A549 (cell line): Measurements from ENCODE around the gene CSNK2A3. TPM values are rescaled to one million over a fixed set of nuclear protein-coding genes. Genes with fewer than 3 reads are reported as not detected.

Experiments used
- ATAC-seq, 2 experiments: fragments of 200-7000 bp in 1 of 2; fragments of >200 bp in 1 of 2; cut with Nextera tagmentation in 1 of 2; cut with Tn5 transposase in 1 of 2; 3 replicates each; pipeline versions ENCODE4 v1.8.0 to v1.9.1; 2018 to 2020; ENCODE audit warnings: mild to moderate bottlenecking in 1 of 2, moderate library complexity in 1 of 2
- CTCF ChIA-PET: fragments of 300-600 bp; sonication (Branson Sonifier 250); formaldehyde crosslinking; extraction: SDS; loops from one replicate; lab custom pipeline; 2021; ENCODE audit warnings: antibody characterized with exemption, inconsistent platforms; lab: Yijun Ruan, JAX
- POLR2A ChIA-PET: fragments of 350-600 bp; formaldehyde crosslinking; extraction: SDS; loops from one replicate; lab custom pipeline; 2021; ENCODE audit warnings: antibody characterized with exemption, inconsistent platforms; lab: Yijun Ruan, JAX
- DNase-seq, 2 experiments: peaks; one replicate each; pipeline versions ENCODE4 v3.0.0 to v3.0.0-alpha.2; 2011 to 2016; ENCODE audit warnings: low read depth in 1 of 2, low spot score in 1 of 2
- FAIRE-seq: peaks from 2 replicates; lab custom pipeline; 2011; peaks lifted over from hg19 to GRCh38; lab: Jason Lieb, UNC
- H3K27ac ChIP-seq, 2 experiments: fragments of >200 bp; sonication (Bioruptor Twin); formaldehyde crosslinking; 3 replicates each; pipeline ENCODE4 v1.5.1; 2016 to 2017
- H3K4me1 ChIP-seq: fragments of >200 bp; sonication (Bioruptor Twin); formaldehyde crosslinking; 3 replicates; pipeline ENCODE4 v1.6.1; 2016
- H3K4me2 ChIP-seq: fragments of >200 bp; sonication (Bioruptor Twin); formaldehyde crosslinking; 3 replicates; pipeline ENCODE4 v1.6.1; 2016
- H3K4me3 ChIP-seq: fragments of >200 bp; sonication (Bioruptor Twin); formaldehyde crosslinking; 3 replicates; pipeline ENCODE4 v1.5.1; 2016
- H3K9me3 ChIP-seq: fragments of >200 bp; sonication (Bioruptor Twin); formaldehyde crosslinking; 3 replicates; pipeline ENCODE4 v1.6.1; 2016
- ATOH8 ChIP-seq: fragments of 250-450 bp; sonication (Bioruptor Pico); IDR thresholded peaks from 2 replicates; pipeline ENCODE4 v1.5.0; 2020; ENCODE audit warnings: low read depth, mild to moderate bottlenecking, moderate library complexity
- BHLHE40 ChIP-seq: IDR thresholded peaks from 2 replicates; pipeline ENCODE4 v1.6.1; 2012; ENCODE audit warnings: low read depth, low read length, inconsistent platforms
- CBX2 ChIP-seq: fragments of 200-600 bp; sonication (generic); IDR thresholded peaks from 2 replicates; pipeline ENCODE4 v1.6.1; 2016; ENCODE audit warnings: low read depth, mild to moderate bottlenecking, borderline replicate concordance
- CHD4 ChIP-seq: fragments of 200-600 bp; sonication (generic); IDR thresholded peaks from 2 replicates; pipeline ENCODE4 v1.6.1; 2016; ENCODE audit warnings: antibody characterized with exemption, mild to moderate bottlenecking, borderline replicate concordance
- EHF ChIP-seq: fragments of 250-450 bp; sonication (Bioruptor Pico); IDR thresholded peaks from 2 replicates; pipeline ENCODE4 v1.5.0; 2020; ENCODE audit warnings: mild to moderate bottlenecking
- EHMT2 ChIP-seq: fragments of 200-600 bp; sonication (generic); IDR thresholded peaks from 2 replicates; pipeline ENCODE4 v1.6.1; 2016; ENCODE audit warnings: antibody characterized with exemption, low read depth, mild to moderate bottlenecking, moderate library complexity
- ESRRA ChIP-seq: fragments of 150-350 bp; IDR thresholded peaks from 2 replicates; pipeline ENCODE4 v1.6.1; 2014; ENCODE audit warnings: mild to moderate bottlenecking, low read length, borderline replicate concordance
- FOSL2 ChIP-seq, 2 experiments: fragments of 450-650 bp in 1 of 2; fragments of >200 bp in 1 of 2; sonication (Bioruptor Twin) in 1 of 2; formaldehyde crosslinking; IDR thresholded peaks; 2 replicates each; pipeline versions ENCODE4 v1.5.0 to v1.6.1; 2016 to 2020; ENCODE audit warnings: mild to moderate bottlenecking in 1 of 2, moderate library complexity in 1 of 2
- FOXS1 ChIP-seq: fragments of 250-450 bp; sonication (Bioruptor Pico); IDR thresholded peaks from 2 replicates; pipeline ENCODE4 v1.5.0; 2020; ENCODE audit warnings: mild to moderate bottlenecking, moderate library complexity
- HDAC2 ChIP-seq: fragments of 200-600 bp; sonication (generic); IDR thresholded peaks from 2 replicates; pipeline ENCODE4 v1.6.1; 2016
- HEYL ChIP-seq: fragments of 250-450 bp; sonication (Bioruptor Pico); IDR thresholded peaks from 2 replicates; pipeline ENCODE4 v1.8.0; 2021; ENCODE audit warnings: mild to moderate bottlenecking, moderate library complexity
- HMGXB4 ChIP-seq: fragments of 250-450 bp; sonication (Bioruptor Pico); IDR thresholded peaks from 2 replicates; pipeline ENCODE4 v1.5.0; 2021; ENCODE audit warnings: mild to moderate bottlenecking, moderate library complexity, borderline replicate concordance
- MAFK ChIP-seq: fragments of 450-650 bp; IDR thresholded peaks from 2 replicates; pipeline ENCODE4 v1.6.1; 2014; ENCODE audit not compliant: partially characterized antibody
- MAZ ChIP-seq: fragments of 150-350 bp; IDR thresholded peaks from 2 replicates; pipeline ENCODE4 v1.6.1; 2014; ENCODE audit warnings: antibody characterized with exemption, low read depth, low read length, borderline replicate concordance
- NR3C1 ChIP-seq: fragments of >200 bp; sonication (Bioruptor Twin); formaldehyde crosslinking; IDR thresholded peaks from 3 replicates; pipeline ENCODE4 v1.6.1; 2017
- RAD21 ChIP-seq, 2 experiments: fragments of >200 bp in 1 of 2; sonication (Bioruptor Twin) in 1 of 2; formaldehyde crosslinking in 1 of 2; IDR thresholded peaks in 1 of 2; conservative IDR thresholded peaks in 1 of 2; 2 replicates in 1 of 2; 3 replicates in 1 of 2; pipeline ENCODE4 v1.6.1; 2012 to 2018; ENCODE audit warnings: inconsistent platforms in 1 of 2
- REST ChIP-seq: fragments of 200-600 bp; sonication (generic); IDR thresholded peaks from 2 replicates; pipeline ENCODE4 v1.6.1; 2016; ENCODE audit warnings: antibody characterized with exemption, mild to moderate bottlenecking, moderate library complexity
- RFX5 ChIP-seq: fragments of 450-650 bp; IDR thresholded peaks from 2 replicates; pipeline ENCODE4 v1.7.1; 2014; ENCODE audit warnings: antibody characterized with exemption, mild to moderate bottlenecking, moderate library complexity
- SMC3 ChIP-seq: fragments of >200 bp; sonication (Bioruptor Twin); formaldehyde crosslinking; IDR thresholded peaks from 3 replicates; pipeline ENCODE4 v1.6.1; 2018; ENCODE audit warnings: inconsistent platforms
- SREBF2 ChIP-seq: fragments of 450-650 bp; IDR thresholded peaks from 2 replicates; pipeline ENCODE4 v1.6.1; 2014; ENCODE audit warnings: mild to moderate bottlenecking, moderate library complexity
- TFCP2L1 ChIP-seq: fragments of 250-450 bp; sonication (Bioruptor Pico); IDR thresholded peaks from 2 replicates; pipeline ENCODE4 v1.5.0; 2021; ENCODE audit warnings: mild to moderate bottlenecking
- ZFP36 ChIP-seq: fragments of 450-650 bp; IDR thresholded peaks from 2 replicates; pipeline ENCODE4 v1.6.1; 2014; ENCODE audit warnings: borderline replicate concordance; ENCODE audit not compliant: partially characterized antibody
- ZNF302 ChIP-seq: fragments of 250-450 bp; sonication (Bioruptor Pico); IDR thresholded peaks from 2 replicates; pipeline ENCODE4 v1.9.0; 2021; ENCODE audit warnings: inconsistent platforms, mild to moderate bottlenecking, moderate library complexity
- WGBS: methylation state at CpG from one replicate; pipeline ENCODE4 v1.1.6; 2017; ENCODE audit errors: missing lambda C conversion rate; 5-methylcytosine and 5-hydroxymethylcytosine counted together
- polyA plus RNA-seq, 4 experiments: library from polyadenylated mRNA; depleted of rRNA in 3 of 4; stranded (reverse); fragments of >200 nt; fragmentation: RNase III in 1 of 4; extraction: RNeasy Plus Mini Kit Qiagen cat#74134 plus additional on column Dnase treatment in 1 of 4; gene quantifications; 2 replicates in 3 of 4; 3 replicates in 1 of 4; pipeline ENCODE4 v1.2.3, GENCODE V29; 2011 to 2017

Gene CSNK2A3
- polyA plus RNA-seq, 2 of the 4 experiments (the other 2 are of a cell fraction), result 4.4 to 5.7 TPM

GRCh38 chr11:11370962-11371303 is 17.9 kb upstream of the CSNK2A3 start:
- DNase-seq (no peak), FAIRE-seq (no peak), ATAC-seq (no peak)
- H3K9me3 ChIP-seq, result no peaks in the 10 kb centered on the region
- ChIA-PET CTCF (interaction anchor here (0.6 kb wide), 1 partner anchor 14 kb away, joined by 3 read pairs; no protein-coding TSS in a partner anchor), POLR2A (no interaction called here)
- WGBS, result 68% methylated on average over 6 of the region's 6 CpGs
- TF ChIP-seq RFX5 (no peak), ZNF302 (CRISPR knock-in tag) (no peak), BHLHE40 (no peak), HEYL (CRISPR knock-in tag) (no peak), FOXS1 (CRISPR knock-in tag) (no peak), NR3C1 (no peak)
- no peaks in the 10 kb centered on the region for H3K4me1 ChIP-seq
- H3K4me3 ChIP-seq, result no peak overlapping the region
- no peak overlapping the region for H3K4me2 ChIP-seq
- no peak overlapping the region for H3K27ac ChIP-seq

GRCh38 chr11:11370255-11370961 is 17.4 kb upstream of the CSNK2A3 start:
- POLR2A ChIA-PET, result no interaction called here
- ATAC-seq, result no peak

GRCh38 chr11:11366793-11367192 is 13.7 kb upstream of the CSNK2A3 start:
- Histone ChIP-seq H3K4me1 (no peaks in the 10 kb centered on the region), H3K4me3 (no peak overlapping the region), H3K4me2 (no peak overlapping the region), H3K27ac (no peak overlapping the region), H3K9me3 (no peaks in the 10 kb centered on the region)
- POLR2A ChIA-PET, result no interaction called here
- CTCF ChIA-PET, result interaction anchor here (1.2 to 1.3 kb wide), 2 partner anchors 9 to 10 kb away, joined by 3 read pairs; no protein-coding TSS in a partner anchor
- peak; percentile 45; the same call in 1 of the 2 replicates for TF ChIP-seq EHMT2
- peak; percentile 87 for TF ChIP-seq REST
- TF ChIP-seq CHD4, result no peak
- 0% methylated on average over 1 of the region's 1 CpG for WGBS
- ATAC-seq (no peak), FAIRE-seq (no peak), DNase-seq (no peak)

More at GRCh38 chr11:11370255-11370961, 17.4 kb upstream of the CSNK2A3 start:
- 82% methylated on average over 8 of the region's 8 CpGs for WGBS
- no peak overlapping the region for H3K4me2 ChIP-seq
- no peak overlapping the region for H3K4me3 ChIP-seq
- FAIRE-seq (no peak), DNase-seq (no peak)
- CTCF ChIA-PET, result interaction anchor here (0.6 kb wide), 1 partner anchor 14 kb away, joined by 3 read pairs; no protein-coding TSS in a partner anchor
- no peaks in the 10 kb centered on the region for H3K9me3 ChIP-seq
- TF ChIP-seq RFX5 (no peak), HDAC2 (no peak), ATOH8 (CRISPR knock-in tag) (no peak), MAFK (no peak), TFCP2L1 (no peak), FOSL2 (IDR thresholded peaks at IDR 0.05) (no peak), FOSL2 (CRISPR knock-in tag; IDR thresholded peaks at IDR 0.05) (no peak), RAD21 (conservative IDR thresholded peaks at IDR 0.05 in 1 of 2, IDR thresholded peaks at IDR 0.05 in 1 of 2) (no peak), ZFP36 (no peak), EHF (CRISPR knock-in tag) (no peak), SMC3 (no peak), ZNF302 (CRISPR knock-in tag) (no peak), MAZ (no peak), HMGXB4 (no peak), CBX2 (no peak), ESRRA (no peak), SREBF2 (no peak)
- no peak overlapping the region for H3K27ac ChIP-seq
- no peaks in the 10 kb centered on the region for H3K4me1 ChIP-seq
